GM12878 (cell line): ENCODE measurements around the gene NT5C1A. TPM values are rescaled to one million over a fixed set of nuclear protein-coding genes. Genes with fewer than 3 reads are reported as not detected.

Source experiments
- ATF7 ChIP-seq: fragments of 450-650 bp; IDR thresholded peaks from 2 replicates; pipeline ENCODE4 v1.6.1; 2016; ENCODE audit warnings: low read depth, mild to moderate bottlenecking
- CBX3 ChIP-seq: fragments of 200-600 bp; sonication (generic); IDR thresholded peaks from 2 replicates; pipeline ENCODE4 v1.6.1; 2016; ENCODE audit warnings: low read depth, borderline replicate concordance
- EP300 ChIP-seq, 2 experiments: fragments of 150-350 bp in 1 of 2; IDR thresholded peaks; 2 replicates each; pipeline ENCODE4 v1.6.1; 2011 to 2012; ENCODE audit warnings: low read depth in 2 of 2, low read length in 2 of 2, borderline replicate concordance in 1 of 2, improper control_type of control experiment in 1 of 2, inconsistent platforms in 1 of 2; ENCODE audit not compliant: control insufficient read depth in 1 of 2
- ETV6 ChIP-seq, 2 experiments: fragments of 450-650 bp in 1 of 2; IDR thresholded peaks in 1 of 2; conservative IDR thresholded peaks in 1 of 2; 2 replicates each; pipeline ENCODE4 v1.6.1; 2014; ENCODE audit warnings: antibody characterized with exemption in 1 of 2, borderline replicate concordance in 1 of 2, low read depth in 1 of 2, mild to moderate bottlenecking in 1 of 2, moderate library complexity in 1 of 2
- GATAD2B ChIP-seq: fragments of 450-650 bp; conservative IDR thresholded peaks from 2 replicates; pipeline ENCODE4 v1.6.1; 2017; ENCODE audit warnings: low read depth, mild to moderate bottlenecking, moderate library complexity
- IKZF1 ChIP-seq: fragments of 450-650 bp; conservative IDR thresholded peaks from 2 replicates; pipeline ENCODE4 v1.6.1; 2017; ENCODE audit warnings: antibody characterized with exemption, mild to moderate bottlenecking
- KDM1A ChIP-seq: fragments of 200-600 bp; sonication (generic); IDR thresholded peaks from 2 replicates; pipeline ENCODE4 v1.6.1; 2016; ENCODE audit warnings: borderline replicate concordance
- LARP7 ChIP-seq: fragments of 450-650 bp; IDR thresholded peaks from 2 replicates; pipeline ENCODE4 v1.6.1; 2017; ENCODE audit warnings: mild to moderate bottlenecking
- NR2C1 ChIP-seq: fragments of 450-650 bp; IDR thresholded peaks from 2 replicates; pipeline ENCODE4 v1.6.1; 2017; ENCODE audit warnings: antibody characterized with exemption, mild to moderate bottlenecking, moderate library complexity
- SMARCA5 ChIP-seq: fragments of 450-650 bp; IDR thresholded peaks from 2 replicates; pipeline ENCODE4 v1.6.1; 2017; ENCODE audit warnings: mild to moderate bottlenecking
- STAT3 ChIP-seq: IDR thresholded peaks from 2 replicates; pipeline ENCODE4 v1.6.1; 2011; ENCODE audit warnings: low read depth, low read length, improper control_type of control experiment
- TBL1XR1 ChIP-seq: IDR thresholded peaks from 2 replicates; pipeline ENCODE4 v1.6.1; 2012; ENCODE audit warnings: low read depth, low read length, improper control_type of control experiment
- ZNF274 ChIP-seq: IDR thresholded peaks from one replicate; pipeline ENCODE4 v1.8.0; 2011; ENCODE audit not compliant: insufficient read length, insufficient read depth
- polyA plus RNA-seq, 11 experiments: library from polyadenylated mRNA; depleted of rRNA in 4 of 11; unstranded in 6 of 11; stranded (reverse) in 5 of 11; fragments of >200 nt; fragmentation: Nextera tagmentation in 4 of 11; fragmentation: Illumina TruSeq in 1 of 11; extraction: Ambion mirVana in 4 of 11; extraction: Trizol in 1 of 11; gene quantifications; 1 replicate in 1 of 11; 2 replicates in 10 of 11; pipeline versions ENCODE4 v1.2.1 to v1.2.3, GENCODE V29; 2011 to 2016; ENCODE audit warnings: inconsistent platforms in 2 of 11, missing spikeins in 2 of 11, low read depth in 1 of 11
- total RNA-seq, 4 experiments: library from RNA; depleted of rRNA in 3 of 4; stranded (reverse); fragments of >200 nt in 3 of 4; fragmentation: Illumina TruSeq in 1 of 4; extraction: Trizol in 1 of 4; gene quantifications; 2 replicates each; pipeline versions ENCODE4 v1.2.1 to v1.2.3, GENCODE V29; 2013 to 2021
- TF ChIP-seq, protein P1 (sequence below): fragments of 450-650 bp; formaldehyde crosslinking; IDR thresholded peaks from 2 replicates; pipeline ENCODE4 v1.5.0; 2022; ENCODE audit warnings: mild to moderate bottlenecking, missing genetic modification characterization
- TF ChIP-seq, protein P2 (sequence below): fragments of 450-650 bp; IDR thresholded peaks from 2 replicates; pipeline ENCODE4 v1.6.1; 2017; ENCODE audit warnings: mild to moderate bottlenecking, low read depth, inconsistent platforms; ENCODE audit not compliant: poor library complexity, severe bottlenecking
- TF ChIP-seq, protein P3 (sequence below): fragments of 450-650 bp; IDR thresholded peaks from 2 replicates; pipeline ENCODE4 v1.6.1; 2018; ENCODE audit warnings: borderline replicate concordance, mild to moderate bottlenecking; ENCODE audit not compliant: partially characterized antibody
- TF ChIP-seq, protein P4 (sequence below): fragments of 450-650 bp; IDR thresholded peaks from 2 replicates; pipeline ENCODE4 v1.6.1; 2018; ENCODE audit warnings: mild to moderate bottlenecking, low read depth, moderate library complexity; ENCODE audit not compliant: partially characterized antibody
- TF ChIP-seq, protein P5 (sequence below): IDR thresholded peaks from 2 replicates; pipeline ENCODE4 v1.6.1; 2011; ENCODE audit warnings: low read depth, low read length, improper control_type of control experiment, borderline replicate concordance

NT5C1A gene
- total and polyA plus RNA-seq, 10 of the 15 experiments (the other 5 are each of a cell fraction or from before 2014, with no cell fraction given), result 0.05 to 0.77 (median 0.22) TPM; not detected in 1

DNA sequence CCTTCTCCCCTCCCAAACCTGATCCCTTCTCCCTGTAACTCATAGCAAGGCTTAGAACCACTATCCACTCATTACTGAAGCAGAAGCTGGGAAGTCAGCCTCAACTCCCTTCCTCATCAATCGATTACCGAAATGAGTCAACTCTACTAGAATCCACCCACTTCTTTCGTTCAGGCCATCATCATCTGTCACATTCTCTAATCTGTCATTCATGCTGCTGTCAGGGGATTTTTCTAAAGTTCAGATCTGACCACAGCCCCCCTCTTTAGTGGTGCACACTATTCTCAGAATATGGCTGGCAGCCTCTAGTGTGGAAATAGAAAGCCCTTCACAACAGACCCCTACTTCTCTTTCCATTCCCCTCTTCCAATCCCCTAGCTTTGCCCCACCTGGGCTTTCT is 5.1 kb downstream of the NT5C1A start (continued):
- TF ChIP-seq, protein P1, sequence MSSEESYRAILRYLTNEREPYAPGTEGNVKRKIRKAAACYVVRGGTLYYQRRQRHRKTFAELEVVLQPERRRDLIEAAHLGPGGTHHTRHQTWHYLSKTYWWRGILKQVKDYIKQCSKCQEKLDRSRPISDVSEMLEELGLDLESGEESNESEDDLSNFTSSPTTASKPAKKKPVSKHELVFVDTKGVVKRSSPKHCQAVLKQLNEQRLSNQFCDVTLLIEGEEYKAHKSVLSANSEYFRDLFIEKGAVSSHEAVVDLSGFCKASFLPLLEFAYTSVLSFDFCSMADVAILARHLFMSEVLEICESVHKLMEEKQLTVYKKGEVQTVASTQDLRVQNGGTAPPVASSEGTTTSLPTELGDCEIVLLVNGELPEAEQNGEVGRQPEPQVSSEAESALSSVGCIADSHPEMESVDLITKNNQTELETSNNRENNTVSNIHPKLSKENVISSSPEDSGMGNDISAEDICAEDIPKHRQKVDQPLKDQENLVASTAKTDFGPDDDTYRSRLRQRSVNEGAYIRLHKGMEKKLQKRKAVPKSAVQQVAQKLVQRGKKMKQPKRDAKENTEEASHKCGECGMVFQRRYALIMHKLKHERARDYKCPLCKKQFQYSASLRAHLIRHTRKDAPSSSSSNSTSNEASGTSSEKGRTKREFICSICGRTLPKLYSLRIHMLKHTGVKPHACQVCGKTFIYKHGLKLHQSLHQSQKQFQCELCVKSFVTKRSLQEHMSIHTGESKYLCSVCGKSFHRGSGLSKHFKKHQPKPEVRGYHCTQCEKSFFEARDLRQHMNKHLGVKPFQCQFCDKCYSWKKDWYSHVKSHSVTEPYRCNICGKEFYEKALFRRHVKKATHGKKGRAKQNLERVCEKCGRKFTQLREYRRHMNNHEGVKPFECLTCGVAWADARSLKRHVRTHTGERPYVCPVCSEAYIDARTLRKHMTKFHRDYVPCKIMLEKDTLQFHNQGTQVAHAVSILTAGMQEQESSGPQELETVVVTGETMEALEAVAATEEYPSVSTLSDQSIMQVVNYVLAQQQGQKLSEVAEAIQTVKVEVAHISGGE, result no peak
- TF ChIP-seq, protein P2, sequence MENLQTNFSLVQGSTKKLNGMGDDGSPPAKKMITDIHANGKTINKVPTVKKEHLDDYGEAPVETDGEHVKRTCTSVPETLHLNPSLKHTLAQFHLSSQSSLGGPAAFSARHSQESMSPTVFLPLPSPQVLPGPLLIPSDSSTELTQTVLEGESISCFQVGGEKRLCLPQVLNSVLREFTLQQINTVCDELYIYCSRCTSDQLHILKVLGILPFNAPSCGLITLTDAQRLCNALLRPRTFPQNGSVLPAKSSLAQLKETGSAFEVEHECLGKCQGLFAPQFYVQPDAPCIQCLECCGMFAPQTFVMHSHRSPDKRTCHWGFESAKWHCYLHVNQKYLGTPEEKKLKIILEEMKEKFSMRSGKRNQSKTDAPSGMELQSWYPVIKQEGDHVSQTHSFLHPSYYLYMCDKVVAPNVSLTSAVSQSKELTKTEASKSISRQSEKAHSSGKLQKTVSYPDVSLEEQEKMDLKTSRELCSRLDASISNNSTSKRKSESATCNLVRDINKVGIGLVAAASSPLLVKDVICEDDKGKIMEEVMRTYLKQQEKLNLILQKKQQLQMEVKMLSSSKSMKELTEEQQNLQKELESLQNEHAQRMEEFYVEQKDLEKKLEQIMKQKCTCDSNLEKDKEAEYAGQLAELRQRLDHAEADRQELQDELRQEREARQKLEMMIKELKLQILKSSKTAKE, result peak; percentile 76
- peak; percentile 98 for TF ChIP-seq IKZF1
- TF ChIP-seq, protein P3, sequence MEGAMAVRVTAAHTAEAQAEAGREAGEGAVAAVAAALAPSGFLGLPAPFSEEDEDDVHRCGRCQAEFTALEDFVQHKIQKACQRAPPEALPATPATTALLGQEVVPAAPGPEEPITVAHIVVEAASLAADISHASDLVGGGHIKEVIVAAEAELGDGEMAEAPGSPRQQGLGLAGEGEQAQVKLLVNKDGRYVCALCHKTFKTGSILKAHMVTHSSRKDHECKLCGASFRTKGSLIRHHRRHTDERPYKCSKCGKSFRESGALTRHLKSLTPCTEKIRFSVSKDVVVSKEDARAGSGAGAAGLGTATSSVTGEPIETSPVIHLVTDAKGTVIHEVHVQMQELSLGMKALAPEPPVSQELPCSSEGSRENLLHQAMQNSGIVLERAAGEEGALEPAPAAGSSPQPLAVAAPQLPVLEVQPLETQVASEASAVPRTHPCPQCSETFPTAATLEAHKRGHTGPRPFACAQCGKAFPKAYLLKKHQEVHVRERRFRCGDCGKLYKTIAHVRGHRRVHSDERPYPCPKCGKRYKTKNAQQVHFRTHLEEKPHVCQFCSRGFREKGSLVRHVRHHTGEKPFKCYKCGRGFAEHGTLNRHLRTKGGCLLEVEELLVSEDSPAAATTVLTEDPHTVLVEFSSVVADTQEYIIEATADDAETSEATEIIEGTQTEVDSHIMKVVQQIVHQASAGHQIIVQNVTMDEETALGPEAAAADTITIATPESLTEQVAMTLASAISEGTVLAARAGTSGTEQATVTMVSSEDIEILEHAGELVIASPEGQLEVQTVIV, result no peak
- TF ChIP-seq EP300 (IDR thresholded peaks at IDR 0.05; ENCODE audit: borderline replicate concordance in 1 of 2, control insufficient read depth in 1 of 2, low read depth in 2 of 2, low read length in 2 of 2), result peak; percentile 77 to 92
- TF ChIP-seq CBX3, result no peak
- TF ChIP-seq ATF7, result peak; percentile 91
- TF ChIP-seq LARP7, result no peak
- TF ChIP-seq, protein P4, sequence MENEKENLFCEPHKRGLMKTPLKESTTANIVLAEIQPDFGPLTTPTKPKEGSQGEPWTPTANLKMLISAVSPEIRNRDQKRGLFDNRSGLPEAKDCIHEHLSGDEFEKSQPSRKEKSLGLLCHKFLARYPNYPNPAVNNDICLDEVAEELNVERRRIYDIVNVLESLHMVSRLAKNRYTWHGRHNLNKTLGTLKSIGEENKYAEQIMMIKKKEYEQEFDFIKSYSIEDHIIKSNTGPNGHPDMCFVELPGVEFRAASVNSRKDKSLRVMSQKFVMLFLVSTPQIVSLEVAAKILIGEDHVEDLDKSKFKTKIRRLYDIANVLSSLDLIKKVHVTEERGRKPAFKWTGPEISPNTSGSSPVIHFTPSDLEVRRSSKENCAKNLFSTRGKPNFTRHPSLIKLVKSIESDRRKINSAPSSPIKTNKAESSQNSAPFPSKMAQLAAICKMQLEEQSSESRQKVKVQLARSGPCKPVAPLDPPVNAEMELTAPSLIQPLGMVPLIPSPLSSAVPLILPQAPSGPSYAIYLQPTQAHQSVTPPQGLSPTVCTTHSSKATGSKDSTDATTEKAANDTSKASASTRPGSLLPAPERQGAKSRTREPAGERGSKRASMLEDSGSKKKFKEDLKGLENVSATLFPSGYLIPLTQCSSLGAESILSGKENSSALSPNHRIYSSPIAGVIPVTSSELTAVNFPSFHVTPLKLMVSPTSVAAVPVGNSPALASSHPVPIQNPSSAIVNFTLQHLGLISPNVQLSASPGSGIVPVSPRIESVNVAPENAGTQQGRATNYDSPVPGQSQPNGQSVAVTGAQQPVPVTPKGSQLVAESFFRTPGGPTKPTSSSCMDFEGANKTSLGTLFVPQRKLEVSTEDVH, result no peak
- no peak for TF ChIP-seq ZNF274
- no peak for TF ChIP-seq SMARCA5
- TF ChIP-seq ETV6 (conservative IDR thresholded peaks at IDR 0.05 in 1 of 2, IDR thresholded peaks at IDR 0.05 in 1 of 2; ENCODE audit: borderline replicate concordance in 1 of 2, low read depth in 1 of 2), result peak in 1 of 2 experiments; percentile 89; a peak in 2 of 4 replicates
- TF ChIP-seq NR2C1, result no peak
- peak; percentile 63; the same call in 1 of the 2 replicates for TF ChIP-seq TBL1XR1
- peak; percentile 89 for TF ChIP-seq GATAD2B
- 0 out of 2 replicates have a peak, but pooled peaks have one; percentile 35 for TF ChIP-seq STAT3
- TF ChIP-seq, protein P5, sequence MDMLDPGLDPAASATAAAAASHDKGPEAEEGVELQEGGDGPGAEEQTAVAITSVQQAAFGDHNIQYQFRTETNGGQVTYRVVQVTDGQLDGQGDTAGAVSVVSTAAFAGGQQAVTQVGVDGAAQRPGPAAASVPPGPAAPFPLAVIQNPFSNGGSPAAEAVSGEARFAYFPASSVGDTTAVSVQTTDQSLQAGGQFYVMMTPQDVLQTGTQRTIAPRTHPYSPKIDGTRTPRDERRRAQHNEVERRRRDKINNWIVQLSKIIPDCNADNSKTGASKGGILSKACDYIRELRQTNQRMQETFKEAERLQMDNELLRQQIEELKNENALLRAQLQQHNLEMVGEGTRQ, result no peak
- no peak for TF ChIP-seq KDM1A
